ENCODE results near the gene UCN2.

DNA sequence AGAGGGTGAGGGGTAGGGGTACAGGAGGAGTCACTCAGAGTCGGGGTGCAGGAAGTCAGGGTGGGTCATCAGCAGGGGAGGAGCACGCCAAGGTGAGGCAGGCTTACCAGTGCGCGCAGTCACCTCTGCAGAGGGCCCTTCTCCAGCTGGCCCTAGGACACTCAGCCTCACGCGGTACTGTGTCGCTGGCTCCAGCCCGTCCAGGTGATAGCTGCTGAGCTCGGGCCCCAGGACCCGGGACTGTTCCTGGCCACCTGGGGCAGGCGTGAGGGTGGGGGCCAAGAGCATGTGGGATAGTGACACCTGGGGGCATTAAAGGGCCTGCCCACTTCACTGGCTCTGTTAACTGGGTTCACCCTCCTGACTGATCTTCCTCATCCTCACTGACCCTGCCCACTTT lies 24.1 kb upstream of the UCN2 start:
- TF ChIP-seq, protein P1, sequence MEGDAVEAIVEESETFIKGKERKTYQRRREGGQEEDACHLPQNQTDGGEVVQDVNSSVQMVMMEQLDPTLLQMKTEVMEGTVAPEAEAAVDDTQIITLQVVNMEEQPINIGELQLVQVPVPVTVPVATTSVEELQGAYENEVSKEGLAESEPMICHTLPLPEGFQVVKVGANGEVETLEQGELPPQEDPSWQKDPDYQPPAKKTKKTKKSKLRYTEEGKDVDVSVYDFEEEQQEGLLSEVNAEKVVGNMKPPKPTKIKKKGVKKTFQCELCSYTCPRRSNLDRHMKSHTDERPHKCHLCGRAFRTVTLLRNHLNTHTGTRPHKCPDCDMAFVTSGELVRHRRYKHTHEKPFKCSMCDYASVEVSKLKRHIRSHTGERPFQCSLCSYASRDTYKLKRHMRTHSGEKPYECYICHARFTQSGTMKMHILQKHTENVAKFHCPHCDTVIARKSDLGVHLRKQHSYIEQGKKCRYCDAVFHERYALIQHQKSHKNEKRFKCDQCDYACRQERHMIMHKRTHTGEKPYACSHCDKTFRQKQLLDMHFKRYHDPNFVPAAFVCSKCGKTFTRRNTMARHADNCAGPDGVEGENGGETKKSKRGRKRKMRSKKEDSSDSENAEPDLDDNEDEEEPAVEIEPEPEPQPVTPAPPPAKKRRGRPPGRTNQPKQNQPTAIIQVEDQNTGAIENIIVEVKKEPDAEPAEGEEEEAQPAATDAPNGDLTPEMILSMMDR (IDR thresholded peaks at IDR 0.05): no peak
- no peak for TF ChIP-seq POLR2A (IDR thresholded peaks at IDR 0.05)
